Measurements from ENCODE around the gene PHB1.
"Not testable (repeated sequence)": the region's sequence is repeated elsewhere in the genome, so short reads cannot be mapped to it uniquely, and the experiment has no call there.

Gene PHB1

GRCh38 chr17:49365667-49366066 lies 49.0 kb downstream of the PHB1 start:
- no peak overlapping the region for H3K27ac ChIP-seq (ENCODE audit: low read depth in 2 of 2, low read length in 2 of 2)
- H3K9me3 ChIP-seq (ENCODE audit: control insufficient read depth in 2 of 2, low read length in 2 of 2) = no peaks in the 10 kb centered on the region
- H3K4me1 ChIP-seq (ENCODE audit: control insufficient read depth in 2 of 2, insufficient read depth in 2 of 2, low read length in 2 of 2) = peaks cover 2 to 9% of the 10 kb centered on the region in 2 donors
- no peak overlapping the region for H3K4me3 ChIP-seq (ENCODE audit: low read length in 2 of 2)
- no peaks in the 10 kb centered on the region for H3K27me3 ChIP-seq (ENCODE audit: control insufficient read depth in 2 of 2, insufficient read depth in 2 of 2, low read length in 2 of 2)
- no peak overlapping the region for H3K9ac ChIP-seq (ENCODE audit: low read depth in 1 of 2, low read length in 2 of 2)
- H3K36me3 ChIP-seq (ENCODE audit: control insufficient read depth in 2 of 2, insufficient read depth in 2 of 2, low read length in 2 of 2) = no peaks in the 10 kb centered on the region

- not testable (repeated sequence) for H3K9ac ChIP-seq (ENCODE audit: low read depth in 1 of 2, low read length in 2 of 2); H3K27ac ChIP-seq (ENCODE audit: low read depth in 2 of 2, low read length in 2 of 2); H3K27me3 ChIP-seq (ENCODE audit: control insufficient read depth in 2 of 2, insufficient read depth in 2 of 2, low read length in 2 of 2)
Observed at GRCh38 chr17:49365126-49365525, 49.6 kb downstream of the PHB1 start.

DNA sequence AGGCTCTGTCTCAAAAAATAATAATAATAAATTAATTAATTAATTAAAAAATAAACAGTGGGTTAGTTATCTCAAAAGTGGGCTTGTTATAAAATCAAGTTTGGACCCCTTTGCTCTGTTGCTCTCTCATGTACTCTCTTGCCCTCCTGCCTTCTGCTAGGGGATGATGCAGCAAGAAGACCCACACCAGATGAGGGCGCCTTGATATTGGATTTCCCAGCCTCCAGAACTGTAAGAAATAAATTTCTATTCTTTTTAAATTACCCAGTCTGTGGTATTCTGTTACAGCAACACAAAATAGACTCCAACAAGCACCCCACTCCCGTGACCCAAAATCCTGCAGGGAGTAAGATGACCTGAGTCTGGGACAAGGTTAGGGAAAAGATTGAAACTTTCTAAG lies 50.6 kb downstream of the PHB1 start:
- H3K27ac ChIP-seq (ENCODE audit: low read depth in 2 of 2, low read length in 2 of 2) = no peak overlapping the region
- no peaks in the 10 kb centered on the region for H3K9me3 ChIP-seq (ENCODE audit: control insufficient read depth in 2 of 2, low read length in 2 of 2)
- H3K27me3 ChIP-seq (ENCODE audit: control insufficient read depth in 2 of 2, insufficient read depth in 2 of 2, low read length in 2 of 2) = no peaks in the 10 kb centered on the region
- H3K9ac ChIP-seq (ENCODE audit: low read depth in 1 of 2, low read length in 2 of 2) = no peak overlapping the region
- no peaks in the 10 kb centered on the region for H3K36me3 ChIP-seq (ENCODE audit: control insufficient read depth in 2 of 2, insufficient read depth in 2 of 2, low read length in 2 of 2)
- H3K4me3 ChIP-seq (ENCODE audit: low read length in 2 of 2) = no peak overlapping the region
- peaks cover 17 to 24% of the 10 kb centered on the region in 2 donors for H3K4me1 ChIP-seq (ENCODE audit: control insufficient read depth in 2 of 2, insufficient read depth in 2 of 2, low read length in 2 of 2)

More at GRCh38 chr17:49365126-49365525, 49.6 kb downstream of the PHB1 start:
- H3K9me3 ChIP-seq (ENCODE audit: control insufficient read depth in 2 of 2, low read length in 2 of 2); H3K36me3 ChIP-seq (ENCODE audit: control insufficient read depth in 2 of 2, insufficient read depth in 2 of 2, low read length in 2 of 2); H3K4me3 ChIP-seq (ENCODE audit: low read length in 2 of 2): not testable (repeated sequence)
- peaks cover 7 to 14% of the 10 kb centered on the region in 2 donors for H3K4me1 ChIP-seq (ENCODE audit: control insufficient read depth in 2 of 2, insufficient read depth in 2 of 2, low read length in 2 of 2)

DNA sequence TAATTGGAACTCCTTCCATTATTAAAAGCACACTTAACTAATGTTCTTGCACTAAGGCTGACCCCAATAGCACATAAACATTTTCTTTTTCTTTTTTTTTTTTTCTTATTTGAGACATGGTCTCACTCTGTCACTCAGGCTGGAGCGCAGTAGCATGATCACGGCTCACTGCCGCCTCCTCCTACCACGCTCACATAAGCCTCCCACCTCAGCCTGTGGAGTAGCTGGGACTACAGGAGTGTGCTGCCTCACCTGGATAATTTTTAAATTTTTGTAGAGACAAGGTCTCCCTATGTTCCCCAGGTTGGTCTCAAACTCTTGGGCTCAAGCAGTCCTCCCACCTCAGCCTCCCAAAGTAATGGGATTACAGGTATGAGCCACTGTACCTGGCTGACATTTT lies 51.4 kb downstream of the PHB1 start:
- H3K9me3 ChIP-seq (ENCODE audit: control insufficient read depth in 2 of 2, low read length in 2 of 2) = no peaks in the 10 kb centered on the region
- H3K4me3 ChIP-seq (ENCODE audit: low read length in 2 of 2) = peak overlapping the region in 1 of 2 donors; percentile 77
- H3K9ac ChIP-seq (ENCODE audit: low read depth in 1 of 2, low read length in 2 of 2) = no peak overlapping the region
- no peaks in the 10 kb centered on the region for H3K36me3 ChIP-seq (ENCODE audit: control insufficient read depth in 2 of 2, insufficient read depth in 2 of 2, low read length in 2 of 2)
- no peaks in the 10 kb centered on the region for H3K27me3 ChIP-seq (ENCODE audit: control insufficient read depth in 2 of 2, insufficient read depth in 2 of 2, low read length in 2 of 2)
- H3K4me1 ChIP-seq (ENCODE audit: control insufficient read depth in 2 of 2, insufficient read depth in 2 of 2, low read length in 2 of 2) = peaks cover 21 to 29% of the 10 kb centered on the region in 2 donors
- H3K27ac ChIP-seq (ENCODE audit: low read depth in 2 of 2, low read length in 2 of 2) = no peak overlapping the region

DNA sequence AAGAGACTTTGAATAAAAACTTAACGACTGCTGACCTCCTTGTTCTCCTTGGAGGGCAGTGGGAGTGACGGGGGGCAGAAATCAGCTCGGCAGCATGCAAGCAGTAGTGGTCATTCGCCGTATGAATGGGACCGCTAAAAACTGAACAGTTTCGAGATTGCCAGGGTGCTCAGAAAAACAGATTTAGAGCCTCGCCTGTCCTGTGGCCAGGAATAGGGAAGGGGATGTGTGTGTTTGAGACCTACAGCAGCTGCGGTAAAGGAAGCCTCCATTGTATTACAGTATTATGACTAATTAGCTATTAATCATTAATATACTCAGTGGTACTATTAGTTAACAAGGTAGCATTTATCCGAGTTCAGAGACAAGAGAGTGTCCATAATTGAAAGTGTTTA lies 52.0 kb downstream of the PHB1 start:
- H3K27ac ChIP-seq (ENCODE audit: low read depth in 2 of 2, low read length in 2 of 2) = peak overlapping the region; percentile 59 to 90
- peaks cover 26 to 29% of the 10 kb centered on the region in 2 donors for H3K4me1 ChIP-seq (ENCODE audit: control insufficient read depth in 2 of 2, insufficient read depth in 2 of 2, low read length in 2 of 2)
- no peaks in the 10 kb centered on the region for H3K36me3 ChIP-seq (ENCODE audit: control insufficient read depth in 2 of 2, insufficient read depth in 2 of 2, low read length in 2 of 2)
- peak overlapping the region; percentile 77 to 80 for H3K4me3 ChIP-seq (ENCODE audit: low read length in 2 of 2)
- no peaks in the 10 kb centered on the region for H3K27me3 ChIP-seq (ENCODE audit: control insufficient read depth in 2 of 2, insufficient read depth in 2 of 2, low read length in 2 of 2)
- H3K9ac ChIP-seq (ENCODE audit: low read depth in 1 of 2, low read length in 2 of 2) = peak overlapping the region; percentile 69 to 74
- H3K9me3 ChIP-seq (ENCODE audit: control insufficient read depth in 2 of 2, low read length in 2 of 2) = no peaks in the 10 kb centered on the region

- peak within 1 kb of the TSS; percentile 87 to 90 for H3K27ac ChIP-seq (ENCODE audit: low read depth in 2 of 2, low read length in 2 of 2)
- no peaks in the 10 kb centered on the region for H3K36me3 ChIP-seq (ENCODE audit: control insufficient read depth in 2 of 2, insufficient read depth in 2 of 2, low read length in 2 of 2)
- H3K4me3 ChIP-seq (ENCODE audit: low read length in 2 of 2) = peak within 1 kb of the TSS; percentile 80 to 93
- H3K27me3 ChIP-seq (ENCODE audit: control insufficient read depth in 2 of 2, insufficient read depth in 2 of 2, low read length in 2 of 2) = no peaks in the 10 kb centered on the region
- peak within 1 kb of the TSS; percentile 85 to 90 for H3K9ac ChIP-seq (ENCODE audit: low read depth in 1 of 2, low read length in 2 of 2)
- no peaks in the 10 kb centered on the region for H3K9me3 ChIP-seq (ENCODE audit: control insufficient read depth in 2 of 2, low read length in 2 of 2)
- peaks cover 29 to 30% of the 10 kb centered on the region in 2 donors for H3K4me1 ChIP-seq (ENCODE audit: control insufficient read depth in 2 of 2, insufficient read depth in 2 of 2, low read length in 2 of 2)
Observed at GRCh38 chr17:49361902-49362722, 52.6 kb downstream of the PHB1 start, which contains the start of gene ZNF652. ZNF652 (minus strand) TSS chr17:49362250; CDS start chr17:49317725, 44,525 bp downstream.

- peak overlapping the region; percentile 80 to 93 for H3K4me3 ChIP-seq (ENCODE audit: low read length in 2 of 2)
- peak overlapping the region; percentile 85 to 90 for H3K9ac ChIP-seq (ENCODE audit: low read depth in 1 of 2, low read length in 2 of 2)
- no peaks in the 10 kb centered on the region for H3K36me3 ChIP-seq (ENCODE audit: control insufficient read depth in 2 of 2, insufficient read depth in 2 of 2, low read length in 2 of 2)
- no peaks in the 10 kb centered on the region for H3K9me3 ChIP-seq (ENCODE audit: control insufficient read depth in 2 of 2, low read length in 2 of 2)
- H3K27ac ChIP-seq (ENCODE audit: low read depth in 2 of 2, low read length in 2 of 2) = peak overlapping the region; percentile 87 to 90
- peaks cover 29 to 30% of the 10 kb centered on the region in 2 donors for H3K4me1 ChIP-seq (ENCODE audit: control insufficient read depth in 2 of 2, insufficient read depth in 2 of 2, low read length in 2 of 2)
- H3K27me3 ChIP-seq (ENCODE audit: control insufficient read depth in 2 of 2, insufficient read depth in 2 of 2, low read length in 2 of 2) = no peaks in the 10 kb centered on the region
Observed at GRCh38 chr17:49361129-49361901, 53.4 kb downstream of the PHB1 start.

DNA sequence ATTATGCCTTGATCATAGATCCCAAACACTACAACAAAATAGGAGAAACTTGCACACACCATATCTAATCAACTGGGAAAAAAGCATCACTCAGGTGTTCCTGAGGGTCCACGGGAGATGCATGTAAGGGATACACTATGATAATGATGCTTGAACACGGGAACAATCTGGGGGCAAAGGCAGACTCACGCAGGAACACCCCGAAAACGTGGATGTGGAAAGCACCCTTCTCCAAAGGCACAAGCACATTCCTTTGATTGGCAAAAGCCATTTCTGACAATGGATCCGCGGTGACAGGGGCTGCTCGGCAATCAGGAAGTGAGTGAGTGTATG lies 53.9 kb downstream of the PHB1 start:
- Histone ChIP-seq H3K4me3 (ENCODE audit: low read length in 2 of 2) (peak overlapping the region; percentile 80 to 93), H3K9ac (ENCODE audit: low read depth in 1 of 2, low read length in 2 of 2) (peak overlapping the region; percentile 85 to 90), H3K27ac (ENCODE audit: low read depth in 2 of 2, low read length in 2 of 2) (peak overlapping the region; percentile 87 to 90), H3K4me1 (ENCODE audit: control insufficient read depth in 2 of 2, insufficient read depth in 2 of 2, low read length in 2 of 2) (peaks cover 29 to 30% of the 10 kb centered on the region in 2 donors), H3K9me3 (ENCODE audit: control insufficient read depth in 2 of 2, low read length in 2 of 2) (no peaks in the 10 kb centered on the region), H3K36me3 (ENCODE audit: control insufficient read depth in 2 of 2, insufficient read depth in 2 of 2, low read length in 2 of 2) (no peaks in the 10 kb centered on the region), H3K27me3 (ENCODE audit: control insufficient read depth in 2 of 2, insufficient read depth in 2 of 2, low read length in 2 of 2) (no peaks in the 10 kb centered on the region)

DNA sequence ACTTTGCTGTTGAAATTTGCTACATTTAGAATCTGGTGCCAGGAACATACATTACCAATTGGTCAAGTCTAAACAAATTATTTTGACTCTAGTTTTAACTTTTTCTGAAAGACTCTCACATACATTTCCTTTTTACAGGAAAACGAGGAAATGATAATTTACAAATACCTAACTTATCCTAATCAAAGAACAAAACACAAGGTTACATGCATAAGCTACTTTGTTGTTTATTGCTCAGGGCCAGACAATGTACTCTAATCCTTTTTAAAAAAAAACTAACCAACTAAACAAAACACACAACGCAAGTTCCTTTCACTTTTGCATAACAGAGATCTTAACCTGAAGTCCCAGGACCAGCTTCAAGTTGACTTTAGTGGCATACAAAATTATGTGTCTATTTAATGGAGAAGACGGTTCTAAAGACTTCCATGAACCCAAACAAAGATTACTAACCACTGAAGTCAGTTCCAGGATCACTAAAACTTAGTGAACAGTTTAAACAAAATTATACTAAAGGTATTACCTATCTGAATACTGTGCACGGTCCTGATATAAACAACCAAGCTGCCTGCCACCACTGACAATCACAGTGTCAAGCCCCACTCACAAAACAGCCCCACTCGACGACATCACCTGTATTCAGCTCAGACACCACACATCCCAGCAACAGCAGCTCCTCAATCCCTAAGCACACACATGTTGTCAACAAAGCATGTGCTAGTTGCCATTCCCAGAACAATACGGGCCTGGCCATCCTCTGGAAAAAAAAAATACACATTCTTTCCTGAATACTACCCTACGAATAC lies 54.5 kb downstream of the PHB1 start:
- peak overlapping the region; percentile 85 to 90 for H3K9ac ChIP-seq (ENCODE audit: low read depth in 1 of 2, low read length in 2 of 2)

More for the DNA sequence above, 54.5 kb downstream of the PHB1 start:
- Histone ChIP-seq H3K9me3 (ENCODE audit: control insufficient read depth in 2 of 2, low read length in 2 of 2) (no peaks in the 10 kb centered on the region), H3K27ac (ENCODE audit: low read depth in 2 of 2, low read length in 2 of 2) (peak overlapping the region; percentile 87 to 90), H3K36me3 (ENCODE audit: control insufficient read depth in 2 of 2, insufficient read depth in 2 of 2, low read length in 2 of 2) (no peaks in the 10 kb centered on the region), H3K4me1 (ENCODE audit: control insufficient read depth in 2 of 2, insufficient read depth in 2 of 2, low read length in 2 of 2) (peaks cover 29 to 30% of the 10 kb centered on the region in 2 donors), H3K27me3 (ENCODE audit: control insufficient read depth in 2 of 2, insufficient read depth in 2 of 2, low read length in 2 of 2) (no peaks in the 10 kb centered on the region), H3K4me3 (ENCODE audit: low read length in 2 of 2) (peak overlapping the region; percentile 80 to 93)
